Liver (tissue), 9 donors: ENCODE measurements around the gene RNU11. TPM values are rescaled to one million over a fixed set of nuclear protein-coding genes. Genes with fewer than 3 reads are reported as not detected.
"Not testable (repeated sequence)": the region's sequence is repeated elsewhere in the genome, so short reads cannot be mapped to it uniquely, and the experiment has no call there.

Experiments
- DNase-seq: peaks from one replicate; pipeline ENCODE4 v3.0.0-alpha.2; 2017; ENCODE audit warnings: low spot score
- H3K27ac ChIP-seq, 2 donors: one replicate each; pipeline ENCODE4 v1.7.0; 2013; ENCODE audit warnings: inconsistent platforms in 2 of 2, low read length in 2 of 2, control low read depth in 1 of 2, low read depth in 1 of 2, mild to moderate bottlenecking in 1 of 2
- H3K27me3 ChIP-seq, 4 donors: one replicate each; pipeline versions ENCODE4 v1.6.1 to v1.7.0; 2013; ENCODE audit warnings: low read length in 3 of 4, inconsistent platforms in 1 of 4, mild to moderate bottlenecking in 1 of 4, moderate library complexity in 1 of 4; ENCODE audit not compliant: control insufficient read depth in 4 of 4, insufficient read depth in 4 of 4
- H3K36me3 ChIP-seq, 4 donors: one replicate each; pipeline versions ENCODE4 v1.6.1 to v1.7.0; 2013; ENCODE audit warnings: low read length in 3 of 4, mild to moderate bottlenecking in 3 of 4, low read depth in 1 of 4, moderate library complexity in 1 of 4; ENCODE audit not compliant: control insufficient read depth in 4 of 4, insufficient read depth in 3 of 4
- H3K4me1 ChIP-seq, 4 donors: one replicate each; pipeline versions ENCODE4 v1.6.1 to v1.7.0; 2013; ENCODE audit warnings: low read length in 3 of 4, mild to moderate bottlenecking in 3 of 4, moderate library complexity in 1 of 4; ENCODE audit not compliant: control insufficient read depth in 4 of 4, insufficient read depth in 4 of 4
- H3K4me3 ChIP-seq, 3 donors: one replicate each; pipeline versions ENCODE4 v1.6.1 to v1.7.0; 2013; ENCODE audit warnings: low read length in 3 of 3, control low read depth in 1 of 3, low read depth in 1 of 3, mild to moderate bottlenecking in 1 of 3
- H3K9ac ChIP-seq, 2 donors: one replicate each; pipeline ENCODE4 v1.7.0; 2013; ENCODE audit warnings: low read length in 2 of 2, mild to moderate bottlenecking in 2 of 2, moderate library complexity in 2 of 2, control low read depth in 1 of 2, low read depth in 1 of 2
- H3K9me3 ChIP-seq, 4 donors: one replicate each; pipeline versions ENCODE4 v1.6.1 to v1.7.0; 2013; ENCODE audit warnings: low read length in 3 of 4; ENCODE audit not compliant: control insufficient read depth in 4 of 4
- EGR1 ChIP-seq, 2 donors: IDR thresholded peaks; 2 replicates each; pipeline ENCODE4 v1.6.1; 2016 to 2018; ENCODE audit warnings: antibody characterized with exemption in 2 of 2, low read depth in 2 of 2
- GABPA ChIP-seq, 2 donors: IDR thresholded peaks in 1 of 2; conservative IDR thresholded peaks in 1 of 2; 2 replicates each; pipeline ENCODE4 v1.6.1; 2016; ENCODE audit warnings: antibody characterized with exemption in 2 of 2, mild to moderate bottlenecking in 1 of 2, moderate library complexity in 1 of 2
- JUND ChIP-seq, 2 donors: IDR thresholded peaks; 2 replicates each; pipeline ENCODE4 v1.6.1; 2016; ENCODE audit warnings: antibody characterized with exemption in 2 of 2
- NR2F2 ChIP-seq: IDR thresholded peaks from 2 replicates; pipeline ENCODE4 v1.6.1; 2016; ENCODE audit warnings: antibody characterized with exemption
- SP1 ChIP-seq: IDR thresholded peaks from 2 replicates; pipeline ENCODE4 v1.6.1; 2018; ENCODE audit warnings: antibody characterized with exemption, mild to moderate bottlenecking
- WGBS: extraction: QIAGEN DNeasy Blood & Tissue Kit; methylation state at CpG from one replicate; pipeline ENCODE4 v1.1.7; 2013; 5-methylcytosine and 5-hydroxymethylcytosine counted together
- polyA plus RNA-seq, 2 donors: library from polyadenylated mRNA; stranded (reverse) in 1 of 2; unstranded in 1 of 2; fragments of 200-250 nt in 1 of 2; fragments of >200 nt in 1 of 2; fragmentation: Nextera tagmentation in 1 of 2; extraction: Ambion mirVana in 1 of 2; gene quantifications; one replicate each; pipeline versions ENCODE4 v1.2.1 to v1.2.3, GENCODE V29; 2013 to 2015
- total RNA-seq, 2 donors: library from RNA; depleted of rRNA; stranded (reverse); fragments of >200 nt; gene quantifications; one replicate each; pipeline ENCODE4 v1.2.3, GENCODE V29; 2014
- TF ChIP-seq, protein P1 (sequence below): IDR thresholded peaks from 2 replicates; pipeline ENCODE4 v1.6.1; 2016; ENCODE audit warnings: antibody characterized with exemption
- TF ChIP-seq, protein P2 (sequence below): IDR thresholded peaks from 2 replicates; pipeline ENCODE4 v1.6.1; 2016; ENCODE audit warnings: antibody characterized with exemption
- TF ChIP-seq, protein P3 (sequence below): fragments of 150-350 bp; IDR thresholded peaks from 2 replicates; pipeline ENCODE4 v1.5.1; 2017; ENCODE audit warnings: improper control_type of control experiment, low read depth, low read length; ENCODE audit not compliant: missing input control
- TF ChIP-seq, protein P4 (sequence below): IDR thresholded peaks from 2 replicates; pipeline ENCODE4 v1.6.1; 2016; ENCODE audit warnings: antibody characterized with exemption
- donor health status: healthy.
- donor health status: healthy.
- donor health status: healthy.
- donor health status: healthy.
- donor health status: healthy.

Gene RNU11
- total and polyA plus RNA-seq, 4 donors = not detected

DNA sequence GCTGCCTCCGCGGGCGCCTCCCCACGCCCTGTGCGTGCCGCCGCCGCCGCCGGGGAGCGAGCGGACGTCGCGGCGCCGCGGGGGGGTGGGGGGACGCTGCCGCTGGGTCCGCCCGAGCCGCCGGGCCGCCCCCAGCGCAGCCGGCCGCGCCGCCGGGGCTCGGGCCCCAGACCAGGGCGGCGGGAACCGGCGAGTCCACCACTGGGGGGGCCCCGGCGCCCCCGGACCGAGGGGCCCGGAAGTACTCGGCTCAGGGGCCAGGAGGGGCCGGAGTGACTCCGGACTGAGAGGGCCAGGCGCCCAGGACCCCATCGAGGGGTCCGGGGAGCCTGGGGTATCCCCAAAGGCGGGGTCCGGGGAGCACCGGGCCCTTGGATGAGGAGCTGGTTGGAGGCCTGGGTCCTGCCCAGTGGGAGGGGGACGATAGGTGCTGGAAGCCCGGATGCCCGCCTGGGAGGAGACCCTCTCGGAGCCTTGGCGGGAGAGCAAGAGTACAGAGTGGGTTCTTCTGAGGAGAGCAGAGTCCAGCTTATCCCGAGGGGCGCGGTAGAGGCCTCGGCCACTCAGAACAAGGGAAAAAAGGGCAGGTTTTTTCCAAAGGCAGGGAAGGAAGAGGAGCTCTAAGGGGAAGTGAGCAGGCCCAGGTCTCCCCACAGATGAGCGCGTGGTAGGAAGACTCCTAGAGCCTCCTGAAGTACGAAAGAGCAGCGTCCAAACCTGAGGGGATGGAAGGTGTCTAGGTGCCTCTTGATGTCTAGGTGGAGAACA lies 20.7 kb downstream of the RNU11 start (continued):
- TF ChIP-seq, protein P1, sequence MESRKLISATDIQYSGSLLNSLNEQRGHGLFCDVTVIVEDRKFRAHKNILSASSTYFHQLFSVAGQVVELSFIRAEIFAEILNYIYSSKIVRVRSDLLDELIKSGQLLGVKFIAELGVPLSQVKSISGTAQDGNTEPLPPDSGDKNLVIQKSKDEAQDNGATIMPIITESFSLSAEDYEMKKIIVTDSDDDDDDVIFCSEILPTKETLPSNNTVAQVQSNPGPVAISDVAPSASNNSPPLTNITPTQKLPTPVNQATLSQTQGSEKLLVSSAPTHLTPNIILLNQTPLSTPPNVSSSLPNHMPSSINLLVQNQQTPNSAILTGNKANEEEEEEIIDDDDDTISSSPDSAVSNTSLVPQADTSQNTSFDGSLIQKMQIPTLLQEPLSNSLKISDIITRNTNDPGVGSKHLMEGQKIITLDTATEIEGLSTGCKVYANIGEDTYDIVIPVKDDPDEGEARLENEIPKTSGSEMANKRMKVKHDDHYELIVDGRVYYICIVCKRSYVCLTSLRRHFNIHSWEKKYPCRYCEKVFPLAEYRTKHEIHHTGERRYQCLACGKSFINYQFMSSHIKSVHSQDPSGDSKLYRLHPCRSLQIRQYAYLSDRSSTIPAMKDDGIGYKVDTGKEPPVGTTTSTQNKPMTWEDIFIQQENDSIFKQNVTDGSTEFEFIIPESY = no peak

DNA sequence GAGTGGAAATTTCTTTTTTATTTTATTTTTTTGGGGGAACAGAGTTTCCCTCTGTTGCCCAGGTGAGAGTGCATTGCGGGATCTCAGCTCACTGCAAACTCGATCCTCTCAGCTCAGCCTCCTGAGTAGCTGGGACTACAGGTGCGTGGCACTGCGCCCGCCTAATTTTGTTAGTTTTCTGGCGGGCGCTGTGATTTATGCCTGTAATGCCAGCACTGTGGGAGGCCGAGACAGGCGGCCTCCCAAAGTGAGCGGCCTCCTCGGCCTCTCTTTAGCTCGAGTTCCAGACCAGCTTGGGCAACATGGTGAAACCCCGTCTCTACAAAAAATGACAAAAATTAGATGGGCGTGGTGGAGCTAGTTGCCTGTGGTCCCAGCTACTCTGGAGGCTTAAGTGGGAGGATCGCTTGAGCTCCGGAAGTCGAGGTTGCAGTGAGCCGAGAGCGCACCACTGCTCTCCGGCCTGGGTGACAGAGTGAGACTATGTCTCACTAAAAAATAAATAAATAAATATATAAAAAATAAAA lies 22.9 kb downstream of the RNU11 start:
- no peak overlapping the region for H3K9ac ChIP-seq
- TF ChIP-seq, protein P2, sequence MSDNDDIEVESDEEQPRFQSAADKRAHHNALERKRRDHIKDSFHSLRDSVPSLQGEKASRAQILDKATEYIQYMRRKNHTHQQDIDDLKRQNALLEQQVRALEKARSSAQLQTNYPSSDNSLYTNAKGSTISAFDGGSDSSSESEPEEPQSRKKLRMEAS = no peak
- no peak for TF ChIP-seq GABPA (IDR thresholded peaks at IDR 0.05 in 1 of 2, conservative IDR thresholded peaks at IDR 0.05 in 1 of 2)
- TF ChIP-seq SP1 = no peak
- TF ChIP-seq JUND (IDR thresholded peaks at IDR 0.05) = no peak
- TF ChIP-seq, protein P3, sequence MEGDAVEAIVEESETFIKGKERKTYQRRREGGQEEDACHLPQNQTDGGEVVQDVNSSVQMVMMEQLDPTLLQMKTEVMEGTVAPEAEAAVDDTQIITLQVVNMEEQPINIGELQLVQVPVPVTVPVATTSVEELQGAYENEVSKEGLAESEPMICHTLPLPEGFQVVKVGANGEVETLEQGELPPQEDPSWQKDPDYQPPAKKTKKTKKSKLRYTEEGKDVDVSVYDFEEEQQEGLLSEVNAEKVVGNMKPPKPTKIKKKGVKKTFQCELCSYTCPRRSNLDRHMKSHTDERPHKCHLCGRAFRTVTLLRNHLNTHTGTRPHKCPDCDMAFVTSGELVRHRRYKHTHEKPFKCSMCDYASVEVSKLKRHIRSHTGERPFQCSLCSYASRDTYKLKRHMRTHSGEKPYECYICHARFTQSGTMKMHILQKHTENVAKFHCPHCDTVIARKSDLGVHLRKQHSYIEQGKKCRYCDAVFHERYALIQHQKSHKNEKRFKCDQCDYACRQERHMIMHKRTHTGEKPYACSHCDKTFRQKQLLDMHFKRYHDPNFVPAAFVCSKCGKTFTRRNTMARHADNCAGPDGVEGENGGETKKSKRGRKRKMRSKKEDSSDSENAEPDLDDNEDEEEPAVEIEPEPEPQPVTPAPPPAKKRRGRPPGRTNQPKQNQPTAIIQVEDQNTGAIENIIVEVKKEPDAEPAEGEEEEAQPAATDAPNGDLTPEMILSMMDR = no peak
- TF ChIP-seq, protein P1 = no peak
- TF ChIP-seq, protein P4, sequence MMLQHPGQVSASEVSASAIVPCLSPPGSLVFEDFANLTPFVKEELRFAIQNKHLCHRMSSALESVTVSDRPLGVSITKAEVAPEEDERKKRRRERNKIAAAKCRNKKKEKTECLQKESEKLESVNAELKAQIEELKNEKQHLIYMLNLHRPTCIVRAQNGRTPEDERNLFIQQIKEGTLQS = no peak
- no peak for TF ChIP-seq EGR1 (IDR thresholded peaks at IDR 0.05; ENCODE audit: low read depth in 2 of 2)
- no peak for TF ChIP-seq NR2F2
- no peak overlapping the region for H3K27ac ChIP-seq
- H3K4me3 ChIP-seq = no peak overlapping the region
- WGBS = 97% methylated on average over 20 of the region's 20 CpGs
- no peaks in the 10 kb centered on the region for H3K36me3 ChIP-seq
- no peaks in the 10 kb centered on the region for H3K27me3 ChIP-seq
- DNase-seq = no peak
- H3K9me3 ChIP-seq = no peaks in the 10 kb centered on the region
- H3K4me1 ChIP-seq = peaks cover 0 to 13% (median 9%) of the 10 kb centered on the region in 4 donors

DNA sequence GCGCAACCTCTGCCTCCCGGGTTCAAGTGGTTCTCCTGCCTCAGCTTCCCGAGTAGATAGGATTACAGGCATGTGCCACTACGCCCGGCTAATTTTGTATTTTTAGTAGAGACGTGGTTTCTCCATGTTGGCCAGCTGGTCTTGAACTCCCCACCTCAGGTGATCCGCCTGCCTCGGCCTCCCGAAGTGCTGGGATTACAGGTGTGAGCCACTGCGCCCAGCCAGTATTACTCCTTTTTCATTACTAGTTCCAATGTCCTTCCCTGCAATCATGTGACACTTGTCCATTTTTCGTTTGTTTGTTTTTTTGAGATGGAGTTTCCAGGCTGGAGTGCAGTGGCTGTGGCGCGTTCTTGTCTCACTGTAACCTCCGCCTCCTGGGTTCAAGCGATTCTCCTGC lies 24.6 kb downstream of the RNU11 start:
- 97% methylated on average over 15 of the region's 15 CpGs for WGBS
- not testable (repeated sequence) for H3K27ac ChIP-seq, H3K9ac ChIP-seq, H3K36me3 ChIP-seq, DNase-seq, H3K27me3 ChIP-seq, H3K4me3 ChIP-seq, H3K9me3 ChIP-seq
- H3K4me1 ChIP-seq = peaks cover 0 to 12% (median 9%) of the 10 kb centered on the region in 4 donors
